Measurements from ENCODE around the gene ACSL5.

DNA sequence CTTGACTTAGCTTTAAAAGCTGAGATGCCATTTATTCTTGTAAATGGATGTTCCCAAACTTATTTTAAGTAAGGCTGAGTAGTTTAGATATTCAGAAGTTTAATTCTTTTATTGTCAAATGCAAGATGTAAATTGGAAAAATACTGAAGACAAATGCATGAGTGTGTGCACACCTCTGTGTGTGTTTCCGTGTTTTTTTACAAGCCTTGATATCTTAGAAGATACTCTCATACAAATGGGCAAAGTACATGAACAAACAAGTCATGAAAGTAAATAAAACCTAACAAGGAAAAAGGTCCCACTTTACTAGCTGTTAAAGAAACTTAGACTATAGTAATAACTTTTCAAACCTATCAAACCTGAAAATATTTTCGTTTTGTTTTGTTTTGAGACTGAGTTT is 29.0 kb downstream of the ACSL5 start:
- TF ChIP-seq EZH2phosphoT487 (IDR thresholded peaks at IDR 0.05; ENCODE audit: insufficient read depth, low read depth) (no peak), EZH2 (IDR thresholded peaks at IDR 0.05; ENCODE audit: insufficient read depth, poor library complexity, severe bottlenecking) (no peak)
